MV-4-11 (cell line): ENCODE measurements around the gene ALG11.

ENCODE experiments used
- DNase-seq: peaks from one replicate; lab custom pipeline; 2025; lab: John Stamatoyannopoulos, UW

The ALG11 gene

DNA sequence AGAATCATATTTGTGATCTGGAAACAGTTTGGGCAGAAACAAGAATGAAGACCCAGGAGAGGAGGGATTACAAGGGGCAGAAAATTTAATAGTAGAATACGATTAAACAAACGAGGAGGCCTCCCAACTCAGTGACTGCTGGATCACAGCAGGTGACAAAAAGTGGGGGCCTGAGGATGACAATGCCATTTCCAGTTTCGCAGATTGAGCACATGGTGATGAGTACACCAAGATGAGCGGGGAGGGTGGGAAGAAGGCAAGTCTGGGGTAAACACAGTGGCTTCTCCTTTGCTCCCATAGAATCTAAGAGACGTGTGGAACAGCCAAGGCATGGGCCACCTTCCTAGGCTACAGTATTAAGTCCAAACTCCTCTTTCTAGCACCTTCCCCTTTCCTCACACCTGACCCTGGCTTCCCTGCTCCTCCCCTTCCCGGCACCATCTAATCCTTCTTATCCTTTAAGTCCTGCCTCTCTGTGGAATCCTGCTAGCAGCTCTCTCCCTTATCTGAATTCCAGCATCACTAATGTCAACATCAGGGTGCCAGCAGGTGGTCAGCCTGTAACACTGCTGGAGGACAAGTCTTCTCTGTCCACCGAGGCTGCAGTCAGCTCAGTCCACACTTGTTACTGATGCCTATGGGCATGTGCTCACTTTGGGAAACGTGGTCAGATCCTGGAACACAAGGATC, 14.4 kb upstream of the ALG11 start:
- no peak for DNase-seq

GRCh38 chr13:51998723-51999509, 13.3 kb upstream of the ALG11 start:
- DNase-seq: no peak

- DNase-seq: no peak
Observed at GRCh38 chr13:51999510-51999911, 12.7 kb upstream of the ALG11 start.

GRCh38 chr13:51999921-52000320, 12.3 kb upstream of the ALG11 start:
- DNase-seq: no peak

GRCh38 chr13:52001120-52001731, 11.0 kb upstream of the ALG11 start:
- DNase-seq: peak; percentile 59

GRCh38 chr13:52002361-52002760, 9.8 kb upstream of the ALG11 start:
- DNase-seq: no peak

DNA sequence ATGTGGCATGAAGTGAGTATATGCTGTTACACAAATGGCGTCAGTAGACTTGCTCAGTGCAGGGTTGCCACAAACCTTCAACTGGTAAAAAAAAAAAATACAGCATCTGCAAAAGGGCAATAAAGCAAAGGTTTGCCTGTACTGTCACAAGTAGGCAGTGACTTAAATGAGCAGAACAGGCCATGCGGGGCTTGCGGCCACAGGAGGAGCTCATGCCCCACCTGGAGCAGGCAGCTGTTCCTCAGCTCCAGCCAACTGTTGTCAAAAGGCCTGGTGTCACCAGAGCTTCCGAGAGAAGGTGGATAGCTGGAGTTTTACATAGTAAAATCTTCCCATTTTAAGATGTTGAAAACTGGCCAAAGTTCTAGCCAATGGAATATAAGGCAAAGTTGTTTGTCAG, 8.7 kb upstream of the ALG11 start:
- DNase-seq: no peak

DNA sequence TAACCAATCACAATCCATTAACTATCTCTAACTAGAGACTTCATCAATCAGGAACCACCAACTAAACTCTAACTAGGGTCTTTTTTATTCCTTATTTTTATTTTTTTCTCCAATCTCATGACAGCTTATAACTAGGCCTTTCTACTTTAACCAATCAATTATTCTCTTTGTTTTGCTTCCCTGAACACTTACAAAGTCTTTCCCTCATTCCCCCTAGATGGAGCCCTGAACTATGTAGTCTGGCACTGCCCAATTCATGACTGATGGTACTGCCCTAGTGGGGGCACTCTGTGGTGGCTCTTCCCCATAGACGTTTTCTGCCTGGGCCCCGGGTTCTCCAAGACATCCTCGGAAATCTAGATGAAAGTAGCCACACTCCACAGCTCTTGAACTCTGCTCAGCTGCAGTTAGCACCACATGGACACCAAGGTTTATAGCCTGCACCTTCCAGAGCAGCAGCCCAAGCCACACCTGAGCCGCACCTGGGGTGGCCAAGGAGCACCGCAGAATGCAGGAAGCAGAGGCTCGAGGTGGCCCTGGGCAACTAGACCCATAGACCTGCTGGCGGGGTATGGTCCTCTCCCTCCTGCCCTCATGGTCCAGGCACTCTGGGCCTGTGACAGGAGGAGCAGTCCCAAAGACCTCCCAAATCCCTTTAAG, 7.6 kb upstream of the ALG11 start:
- DNase-seq: no peak

DNA sequence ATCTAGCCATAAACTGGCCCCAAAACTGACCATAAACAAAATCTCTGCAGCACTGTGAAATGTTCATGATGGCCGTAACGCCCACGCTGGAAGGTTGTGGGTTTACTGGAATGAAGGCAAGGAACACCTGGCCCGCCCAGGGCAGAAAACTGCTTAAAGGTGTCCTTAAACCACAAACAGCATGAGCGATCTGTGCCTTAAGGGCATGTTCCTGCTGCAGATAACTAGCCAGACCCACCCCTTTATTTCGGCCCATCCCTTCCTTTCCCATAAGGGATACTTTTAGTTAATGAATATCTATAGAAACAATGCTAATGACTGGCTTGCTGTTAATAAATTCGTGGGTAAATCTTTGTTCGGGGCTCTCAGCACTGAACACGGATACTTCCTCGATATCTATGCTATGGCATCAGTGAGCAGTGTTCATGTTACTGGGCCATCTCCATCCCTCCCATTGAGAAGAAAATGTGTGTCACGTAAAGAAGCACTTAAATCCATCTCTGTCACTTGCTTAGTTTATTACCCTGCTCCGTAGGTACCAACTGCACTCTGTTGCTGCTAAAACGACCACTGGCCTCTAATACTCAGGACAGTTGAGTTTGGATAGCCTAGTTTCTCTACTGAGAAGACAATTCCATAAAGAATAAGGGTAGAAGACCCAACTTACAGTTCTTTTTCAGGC, 6.2 kb upstream of the ALG11 start:
- DNase-seq: no peak

- no peak for DNase-seq
Observed at GRCh38 chr13:52006523-52007245, 5.5 kb upstream of the ALG11 start.

DNA sequence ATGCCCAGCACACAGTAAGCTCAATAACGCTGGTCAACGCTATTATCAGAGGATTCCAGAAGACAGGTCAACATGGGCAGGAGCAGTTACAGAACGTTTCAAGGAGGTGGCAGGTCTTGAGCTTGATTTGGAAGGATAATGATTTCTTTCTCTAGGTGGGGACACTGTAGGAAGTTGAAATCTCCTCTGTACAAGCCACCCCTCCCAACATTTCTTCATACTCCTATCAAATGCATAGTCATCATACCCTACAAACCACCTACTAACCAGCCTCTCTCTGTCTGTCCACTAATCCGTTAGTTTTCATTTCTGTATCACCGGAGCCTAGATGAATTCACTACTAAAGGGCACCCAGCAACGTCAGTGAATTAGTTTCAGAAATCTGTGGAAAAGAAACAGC, 2.3 kb upstream of the ALG11 start:
- DNase-seq: no peak

GRCh38 chr13:52010890-52011631, 1.1 kb upstream of the ALG11 start, which contains the start of gene ATP7B:
TSS of gene ATP7B (minus strand) at chr13:52011450. CDS start at chr13:52011337, 113 bp downstream.
- no peak for DNase-seq

GRCh38 chr13:52012512-52012836, 276 bp downstream of the ALG11 start:
- DNase-seq: no peak

GRCh38 chr13:52016296-52016695, 4.1 kb downstream of the ALG11 start:
- no peak for DNase-seq

DNA sequence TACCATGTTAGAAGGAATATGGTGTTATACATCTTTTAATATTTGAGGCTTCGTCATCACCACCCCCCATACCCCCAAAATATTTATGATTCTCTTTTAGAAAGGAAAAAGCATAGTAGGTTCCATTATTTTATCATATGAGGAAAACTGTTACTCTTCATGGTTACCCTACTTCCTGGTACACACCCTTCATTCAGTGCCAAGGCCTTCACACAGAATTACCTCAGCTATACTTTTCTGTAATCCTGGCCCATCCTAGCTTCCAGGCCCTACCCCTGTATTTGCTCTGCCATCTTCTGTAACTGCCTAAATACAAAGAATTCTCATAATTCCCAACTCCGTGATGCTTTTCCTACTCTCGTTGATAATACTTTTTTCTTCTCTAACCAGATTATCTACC, 8.0 kb downstream of the ALG11 start:
- DNase-seq: no peak

GRCh38 chr13:52022356-52022755, 10.2 kb downstream of the ALG11 start:
- DNase-seq: no peak

DNA sequence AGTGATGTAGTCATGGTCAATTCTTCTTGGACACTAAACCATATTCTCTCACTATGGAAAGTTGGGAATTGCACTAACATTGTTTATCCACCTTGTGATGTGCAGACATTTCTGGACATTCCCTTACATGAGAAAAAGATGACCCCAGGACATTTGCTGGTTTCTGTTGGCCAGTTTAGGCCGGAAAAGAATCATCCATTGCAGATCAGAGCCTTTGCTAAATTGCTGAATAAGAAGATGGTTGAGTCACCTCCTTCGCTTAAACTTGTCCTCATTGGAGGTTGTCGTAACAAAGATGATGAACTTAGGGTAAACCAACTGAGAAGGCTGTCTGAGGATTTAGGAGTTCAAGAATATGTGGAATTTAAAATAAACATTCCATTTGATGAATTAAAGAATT, 12.3 kb downstream of the ALG11 start, which contains the start of gene UTP14C:
Gene UTP14C, plus strand, starts transcription at position 211 of the 400 bp plus-strand sequence. CDS start 4,114 bp downstream, outside the sequence.
- DNase-seq: no peak

- no peak for DNase-seq
Observed at GRCh38 chr13:52025475-52026245, 13.5 kb downstream of the ALG11 start.

DNA sequence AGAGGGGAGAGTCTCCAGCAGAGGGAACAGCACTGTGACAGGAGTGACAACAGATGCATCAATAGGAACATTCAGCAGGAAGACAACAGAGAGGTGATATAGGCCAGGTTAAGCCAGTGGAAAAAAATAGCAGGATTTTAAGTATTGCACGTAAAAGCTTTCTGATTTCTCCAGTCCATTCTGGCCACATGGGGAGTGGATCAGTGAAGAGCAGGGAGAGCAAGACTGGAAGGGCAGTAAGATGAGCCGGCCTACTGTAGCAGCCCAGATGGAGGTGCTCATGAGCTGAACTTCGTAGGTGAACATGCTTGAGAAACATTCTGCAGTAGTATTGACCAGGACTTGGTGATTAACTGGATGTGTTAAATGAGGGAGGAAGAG, 14.0 kb downstream of the ALG11 start:
- DNase-seq: no peak

DNA sequence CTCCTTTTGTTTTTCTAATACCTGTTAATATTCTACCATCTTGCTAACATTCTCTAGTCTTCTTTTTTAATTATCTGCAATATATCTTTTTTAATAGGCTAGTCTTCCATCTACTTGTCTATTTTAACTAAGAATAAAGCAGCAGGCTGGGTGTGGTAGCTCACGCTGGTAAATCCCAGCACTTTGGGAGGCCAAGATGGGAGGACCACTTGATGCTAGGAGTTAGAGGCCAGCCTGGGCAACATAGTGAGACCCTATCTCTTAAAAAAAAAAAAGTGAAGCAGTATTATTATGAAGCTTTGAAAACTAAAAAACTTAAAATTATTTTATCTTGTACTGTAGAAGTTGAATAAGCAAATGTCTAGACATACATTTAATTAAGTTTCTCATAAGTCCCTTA, 15.6 kb downstream of the ALG11 start:
- DNase-seq: no peak
